GM19324 (cell line): ENCODE data around the gene SPATS2L.

Source experiments
- ATAC-seq: cut with Tn5 transposase; IDR thresholded peaks from one replicate; pipeline ENCODE4 v1.9.1; 2021; ENCODE audit warnings: mild to moderate bottlenecking, moderate library complexity; ENCODE audit not compliant: unreplicated experiment, low FRiP score

SPATS2L gene

DNA sequence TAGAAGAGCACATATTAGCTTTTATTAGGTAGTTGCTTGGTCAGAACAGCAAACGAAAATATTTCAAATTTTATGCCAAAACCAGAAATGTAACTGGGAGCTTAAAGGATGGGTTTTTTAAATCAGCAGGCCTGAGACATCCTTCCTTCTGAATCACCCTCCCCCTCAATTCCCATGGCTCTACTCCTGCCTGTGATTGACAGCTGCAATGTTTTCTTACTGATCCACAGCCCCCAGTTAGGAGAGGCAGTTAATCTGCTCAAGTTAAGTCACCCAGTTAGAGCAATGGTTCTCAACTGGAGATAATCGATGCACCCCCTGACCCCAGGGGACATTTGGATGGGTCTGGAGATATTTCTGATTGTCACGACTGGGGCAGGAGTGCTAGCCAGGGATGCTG lies 178.4 kb downstream of the SPATS2L start:
- no peak for ATAC-seq

GRCh38 chr2:200486529-200486928 lies 180.0 kb downstream of the SPATS2L start:
- ATAC-seq: no peak

GRCh38 chr2:200488169-200488568 lies 181.7 kb downstream of the SPATS2L start:
- ATAC-seq: no peak

GRCh38 chr2:200490001-200490400 lies 183.5 kb downstream of the SPATS2L start:
- no peak for ATAC-seq

- no peak for ATAC-seq
Observed at GRCh38 chr2:200492656-200493055, 186.2 kb downstream of the SPATS2L start.

- no peak for ATAC-seq
Observed at GRCh38 chr2:200494048-200494447, 187.6 kb downstream of the SPATS2L start.

GRCh38 chr2:200496696-200497095 lies 190.2 kb downstream of the SPATS2L start:
- ATAC-seq: no peak

GRCh38 chr2:200498402-200499162 lies 192.1 kb downstream of the SPATS2L start:
- no peak for ATAC-seq

- no peak for ATAC-seq
Observed at GRCh38 chr2:200502196-200502595, 195.7 kb downstream of the SPATS2L start.

- no peak for ATAC-seq
Observed at GRCh38 chr2:200506679-200507078, 200.2 kb downstream of the SPATS2L start.

DNA sequence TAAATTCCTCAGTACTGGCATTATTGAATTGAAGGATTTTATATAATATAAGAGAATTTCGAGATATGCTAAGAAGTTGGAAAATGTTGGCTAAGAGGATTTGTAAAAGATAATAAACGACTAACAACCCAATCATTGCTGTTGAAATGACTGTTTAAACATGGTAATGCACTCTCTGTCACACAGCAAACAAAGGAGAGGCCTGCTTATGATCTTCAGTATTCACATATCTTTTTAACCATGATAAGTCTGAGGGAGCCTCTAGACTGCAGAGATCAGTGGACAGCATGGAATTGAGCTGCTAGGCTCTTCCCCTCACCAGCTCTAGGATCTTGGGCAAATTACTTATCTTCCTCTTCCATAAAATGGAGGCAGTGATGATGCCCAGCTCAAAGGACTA lies 200.7 kb downstream of the SPATS2L start:
- no peak for ATAC-seq

- no peak for ATAC-seq
Observed at GRCh38 chr2:200509235-200509611, 202.7 kb downstream of the SPATS2L start.

DNA sequence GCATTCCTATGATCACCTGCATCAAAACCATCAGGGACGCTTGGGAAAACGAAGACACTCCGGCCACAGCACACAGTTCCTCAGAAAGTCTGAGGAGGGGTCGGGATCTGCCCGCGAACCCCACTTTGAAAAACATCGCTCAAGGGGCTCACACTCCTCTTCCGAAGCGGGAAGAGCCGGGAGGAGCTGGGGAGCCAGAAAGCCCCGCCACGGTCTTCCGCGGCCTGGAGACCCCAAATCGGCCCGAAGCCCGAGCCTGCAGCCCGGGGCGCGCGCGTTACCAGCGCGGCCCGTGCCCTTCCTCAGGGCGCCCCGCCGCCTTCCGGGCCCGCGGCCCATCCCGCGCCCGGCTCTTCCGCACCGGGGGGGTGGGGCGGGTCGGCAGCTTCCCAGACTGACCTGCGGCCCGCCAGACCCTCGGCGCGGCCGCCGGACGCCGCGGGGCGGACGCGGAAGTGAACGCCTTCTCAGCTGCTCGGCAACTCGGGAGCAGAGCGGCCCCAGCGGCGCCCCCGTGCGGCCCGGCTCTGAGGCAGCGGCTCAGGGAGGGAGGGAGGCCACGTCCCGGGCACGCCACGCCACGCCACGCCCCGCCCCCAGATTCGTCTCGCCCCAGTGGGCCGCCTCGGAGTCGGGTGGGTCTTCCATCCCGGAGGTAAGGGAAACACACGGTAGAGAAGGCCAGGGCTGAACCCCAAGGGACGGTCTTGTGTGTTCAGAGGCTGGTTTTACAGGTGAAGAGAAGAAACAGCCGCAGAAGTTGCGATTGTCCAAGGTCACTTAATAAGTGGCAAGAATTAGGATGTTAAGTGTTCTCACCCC lies 203.3 kb downstream of the SPATS2L start, which contains the start of gene KCTD18:
Gene KCTD18 (minus strand): TSS at position 457 of the 822 bp plus-strand sequence. CDS start 3,052 bp downstream, outside the sequence.
- peak; percentile 99 for ATAC-seq

- no peak for ATAC-seq
Observed at GRCh38 chr2:200515155-200515554, 208.7 kb downstream of the SPATS2L start.

GRCh38 chr2:200523158-200523557 lies 216.7 kb downstream of the SPATS2L start:
- ATAC-seq: no peak

- no peak for ATAC-seq
Observed at GRCh38 chr2:200523604-200524003, 217.1 kb downstream of the SPATS2L start.

- no peak for ATAC-seq
Observed at GRCh38 chr2:200525066-200525465, 218.6 kb downstream of the SPATS2L start.

DNA sequence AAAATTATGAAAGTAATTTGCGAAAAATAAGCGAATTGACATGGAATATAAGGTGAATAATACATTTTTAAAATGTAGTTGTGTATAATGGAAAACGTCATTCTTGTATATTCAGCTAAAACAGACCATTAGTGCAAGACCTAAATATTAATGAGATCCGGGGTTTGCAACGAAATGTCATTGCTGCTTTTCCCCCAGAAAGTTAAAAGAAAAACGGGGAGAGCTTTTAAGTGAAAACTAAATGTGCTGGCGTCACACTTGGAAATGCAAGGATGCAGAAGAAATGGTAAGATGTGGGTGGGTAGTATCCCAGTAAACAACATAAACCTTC lies 219.0 kb downstream of the SPATS2L start:
- ATAC-seq: no peak

GRCh38 chr2:200525882-200526651 lies 219.6 kb downstream of the SPATS2L start, which contains the start of gene SGO2:
SGO2 (plus strand) TSS chr2:200526207; CDS start chr2:200532976, 6,769 bp downstream.
- ATAC-seq: peak; percentile 100

- ATAC-seq: no peak
Observed at GRCh38 chr2:200528228-200528627, 221.7 kb downstream of the SPATS2L start.
